IPS-18a (cell line): Measurements from ENCODE around the gene PEX26.
"Not testable (repeated sequence)": the region's sequence is repeated elsewhere in the genome, so short reads cannot be mapped to it uniquely, and the experiment has no call there.

Source experiments
- H3K27ac ChIP-seq: one replicate; pipeline ENCODE4 v1.5.1; 2013; ENCODE audit warnings: low read length
- H3K27me3 ChIP-seq: one replicate; pipeline ENCODE4 v1.6.1; 2013; ENCODE audit warnings: mild to moderate bottlenecking, low read length; ENCODE audit not compliant: control insufficient read depth, insufficient read depth
- H3K36me3 ChIP-seq: one replicate; pipeline ENCODE4 v1.6.1; 2013; ENCODE audit warnings: low read depth, low read length; ENCODE audit not compliant: control insufficient read depth
- H3K4me1 ChIP-seq: one replicate; pipeline ENCODE4 v1.6.1; 2013; ENCODE audit warnings: low read depth, low read length; ENCODE audit not compliant: control insufficient read depth
- H3K4me3 ChIP-seq: one replicate; pipeline ENCODE4 v1.5.1; 2013; ENCODE audit warnings: low read length
- H3K9ac ChIP-seq: one replicate; pipeline ENCODE4 v1.6.1; 2013; ENCODE audit warnings: mild to moderate bottlenecking, low read length, moderate library complexity
- H3K9me3 ChIP-seq: one replicate; pipeline ENCODE4 v1.6.1; 2013; ENCODE audit warnings: low read depth, low read length; ENCODE audit not compliant: control insufficient read depth

PEX26 gene

GRCh38 chr22:18136563-18137320 is 59.0 kb downstream of the PEX26 start:
- no peaks in the 10 kb centered on the region for H3K4me1 ChIP-seq
- H3K4me3 ChIP-seq, result no peak overlapping the region
- no peaks in the 10 kb centered on the region for H3K36me3 ChIP-seq
- H3K27ac ChIP-seq, result no peak overlapping the region
- no peak overlapping the region for H3K9ac ChIP-seq
- H3K9me3 ChIP-seq, result no peaks in the 10 kb centered on the region
- H3K27me3 ChIP-seq, result no peaks in the 10 kb centered on the region

DNA sequence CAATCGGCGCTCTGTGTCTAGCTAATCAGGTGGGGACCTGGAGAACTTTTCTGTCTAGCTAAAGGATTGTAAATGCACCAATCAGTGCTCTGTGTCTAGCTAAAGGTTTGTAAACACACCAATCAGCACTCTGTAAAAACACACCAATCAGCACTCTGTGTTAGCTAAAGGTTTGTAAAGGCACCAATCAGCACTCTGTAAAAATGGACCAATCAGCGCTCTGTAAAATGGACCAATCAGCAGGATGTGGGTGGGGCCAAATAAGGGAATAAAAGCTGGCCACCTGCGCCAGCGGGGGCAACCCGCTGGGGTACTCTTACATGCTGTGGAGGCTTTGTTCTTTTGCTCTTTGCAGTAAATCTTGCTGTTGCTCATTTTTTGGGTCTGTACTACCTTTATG is 63.2 kb downstream of the PEX26 start:
- H3K4me3 ChIP-seq, H3K27me3 ChIP-seq, H3K9ac ChIP-seq, H3K4me1 ChIP-seq, H3K9me3 ChIP-seq, H3K36me3 ChIP-seq, H3K27ac ChIP-seq: not testable (repeated sequence)

DNA sequence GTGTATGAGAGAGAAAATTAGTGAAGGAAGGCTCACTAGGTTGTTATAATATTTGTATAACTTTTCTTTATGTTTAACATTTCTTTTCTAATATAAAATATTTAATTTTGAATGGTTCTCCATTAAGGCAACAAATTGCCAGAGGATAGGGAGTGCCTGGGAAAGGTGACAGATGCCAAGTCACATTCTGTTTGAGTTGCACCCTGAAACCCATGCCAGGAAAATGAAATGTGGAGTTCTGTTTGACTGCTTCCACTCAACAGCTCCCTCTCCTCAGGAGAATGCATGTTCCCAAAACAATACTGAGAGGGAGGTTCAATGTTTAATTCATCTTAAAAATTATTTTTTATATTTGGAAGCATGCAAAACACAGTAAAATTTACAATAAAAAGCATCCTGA is 66.3 kb downstream of the PEX26 start:
- H3K4me3 ChIP-seq, result no peak overlapping the region
- H3K36me3 ChIP-seq, result no peaks in the 10 kb centered on the region
- H3K9me3 ChIP-seq, result no peaks in the 10 kb centered on the region
- peaks cover 12% of the 10 kb centered on the region for H3K27me3 ChIP-seq
- no peaks in the 10 kb centered on the region for H3K4me1 ChIP-seq
- no peak overlapping the region for H3K9ac ChIP-seq
- no peak overlapping the region for H3K27ac ChIP-seq

DNA sequence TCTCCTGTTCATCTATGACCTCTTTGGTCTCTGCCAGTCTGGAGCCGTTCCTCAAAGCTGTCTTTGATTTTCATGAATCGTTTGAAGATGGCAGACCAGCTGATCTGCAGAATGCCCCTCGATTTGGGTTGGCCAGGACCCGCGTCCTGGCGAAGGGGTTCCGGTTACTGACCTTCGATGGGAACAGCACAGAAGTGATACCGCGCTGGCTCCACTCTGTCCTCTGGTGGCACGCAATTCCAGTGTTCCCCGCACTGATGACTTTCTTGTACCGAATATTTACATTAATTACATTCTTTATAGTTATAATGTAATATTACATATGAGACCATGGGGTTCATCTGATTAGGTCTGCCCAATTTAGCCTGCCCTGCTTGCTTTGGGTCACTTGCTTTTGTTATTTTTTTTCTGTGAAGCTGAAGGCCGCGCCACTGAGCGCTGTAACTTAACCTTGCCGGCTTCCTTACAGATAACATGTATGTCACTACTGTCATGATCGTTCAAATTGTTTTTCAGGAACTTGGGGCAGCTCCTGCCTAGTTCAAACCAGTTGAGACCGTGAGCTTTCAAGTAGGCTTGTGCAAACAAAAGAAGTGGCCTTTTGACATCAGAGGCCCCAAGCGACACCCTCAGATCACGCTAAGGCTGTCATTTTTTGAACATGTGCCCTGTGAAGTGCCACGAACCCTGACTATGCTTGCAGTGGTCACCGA is 68.0 kb downstream of the PEX26 start:
- Histone ChIP-seq H3K4me1 (peaks cover 5% of the 10 kb centered on the region), H3K27ac (no peak overlapping the region), H3K36me3 (no peaks in the 10 kb centered on the region), H3K9ac (no peak overlapping the region), H3K4me3 (no peak overlapping the region), H3K9me3 (no peaks in the 10 kb centered on the region), H3K27me3 (peaks cover 24% of the 10 kb centered on the region)

GRCh38 chr22:18146389-18146753 is 68.6 kb downstream of the PEX26 start:
- Histone ChIP-seq H3K9me3 (no peaks in the 10 kb centered on the region), H3K4me1 (peaks cover 5% of the 10 kb centered on the region), H3K27me3 (peaks cover 27% of the 10 kb centered on the region), H3K27ac (no peak overlapping the region), H3K9ac (no peak overlapping the region), H3K4me3 (no peak overlapping the region), H3K36me3 (no peaks in the 10 kb centered on the region)

DNA sequence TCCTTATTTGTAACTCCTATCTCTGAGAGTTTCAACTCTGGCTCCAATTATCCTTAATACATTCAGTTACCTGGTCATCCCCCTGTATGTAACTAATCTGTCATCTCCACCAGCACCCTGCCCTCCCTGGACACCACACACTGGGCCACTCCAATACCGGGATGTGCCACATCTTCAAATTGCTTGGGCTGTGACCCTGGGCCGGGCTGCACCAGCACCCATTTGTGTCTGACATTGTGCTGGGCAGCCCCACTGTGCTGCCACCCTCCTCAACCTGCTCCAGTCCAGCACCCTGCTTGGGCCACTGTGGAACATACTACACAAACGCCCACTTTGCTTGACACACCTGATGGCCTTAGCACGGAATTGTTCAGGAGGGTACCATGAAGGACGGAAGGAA is 70.0 kb downstream of the PEX26 start:
- peaks cover 5% of the 10 kb centered on the region for H3K4me1 ChIP-seq
- no peak overlapping the region for H3K27ac ChIP-seq
- H3K36me3 ChIP-seq, result no peaks in the 10 kb centered on the region
- no peaks in the 10 kb centered on the region for H3K9me3 ChIP-seq
- no peak overlapping the region for H3K4me3 ChIP-seq
- H3K27me3 ChIP-seq, result peaks cover 27% of the 10 kb centered on the region
- no peak overlapping the region for H3K9ac ChIP-seq

GRCh38 chr22:18148293-18148965 is 70.6 kb downstream of the PEX26 start:
- Histone ChIP-seq H3K27me3 (peaks cover 27% of the 10 kb centered on the region), H3K27ac (no peak overlapping the region), H3K9ac (no peak overlapping the region), H3K9me3 (no peaks in the 10 kb centered on the region), H3K4me3 (no peak overlapping the region), H3K36me3 (no peaks in the 10 kb centered on the region), H3K4me1 (peaks cover 5% of the 10 kb centered on the region)

DNA sequence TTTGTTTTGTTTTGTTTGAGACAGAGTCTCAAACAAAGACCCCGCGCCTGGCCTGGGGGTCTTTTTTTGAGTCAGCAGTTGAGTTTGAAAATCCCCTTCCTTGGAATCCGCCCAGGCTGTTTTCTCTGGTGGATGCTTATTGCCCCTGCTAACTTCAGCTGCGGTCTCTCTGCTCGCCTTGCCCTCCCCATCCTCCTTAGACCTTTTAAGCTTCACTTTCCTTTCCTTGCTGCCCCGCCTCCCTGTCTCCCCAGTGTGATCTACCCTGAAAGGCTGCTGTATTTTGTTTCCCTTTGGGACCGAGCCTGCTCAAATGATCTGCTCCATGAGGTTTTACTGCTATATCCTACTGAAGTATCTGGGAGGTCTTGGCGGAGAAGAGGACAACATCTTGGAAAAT is 74.7 kb downstream of the PEX26 start:
- Histone ChIP-seq H3K27ac (no peak overlapping the region), H3K9ac (no peak overlapping the region)

DNA sequence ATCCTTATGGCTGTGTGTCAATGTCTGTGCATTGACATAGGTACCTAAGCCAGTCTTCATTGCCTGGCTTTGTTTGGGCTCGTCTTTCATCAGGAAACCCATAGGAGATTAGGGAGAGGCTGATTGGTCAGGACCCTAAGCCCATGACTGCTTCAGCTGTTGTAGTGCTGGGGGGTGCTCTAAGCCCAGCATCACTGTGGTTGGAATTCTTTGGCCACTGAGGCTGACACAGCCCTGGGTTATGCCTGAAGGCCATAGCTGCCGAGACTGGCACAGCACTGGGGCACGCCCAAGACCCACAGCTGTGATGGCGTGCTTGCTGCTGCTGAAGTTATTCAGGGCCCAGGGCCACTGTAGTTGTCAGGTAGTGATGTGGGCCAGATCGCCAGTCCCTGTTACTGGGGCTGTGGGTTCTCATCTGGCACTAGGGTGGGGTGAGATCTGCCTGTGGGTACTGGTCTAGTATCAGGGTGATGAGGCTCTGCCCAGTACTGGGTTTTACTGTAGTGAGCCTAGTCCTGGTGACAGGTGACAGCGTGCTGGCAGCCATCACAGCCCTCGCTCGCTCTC is 77.1 kb downstream of the PEX26 start:
- Histone ChIP-seq H3K9me3 (no peaks in the 10 kb centered on the region), H3K27me3 (peaks cover 13% of the 10 kb centered on the region), H3K36me3 (no peaks in the 10 kb centered on the region), H3K4me1 (peaks cover 9% of the 10 kb centered on the region), H3K27ac (no peak overlapping the region), H3K9ac (no peak overlapping the region), H3K4me3 (no peak overlapping the region)

More for the DNA sequence above, 74.7 kb downstream of the PEX26 start:
- no peak overlapping the region for H3K4me3 ChIP-seq
- no peaks in the 10 kb centered on the region for H3K36me3 ChIP-seq
- H3K9me3 ChIP-seq, result no peaks in the 10 kb centered on the region
- H3K4me1 ChIP-seq, result peaks cover 8% of the 10 kb centered on the region
- H3K27me3 ChIP-seq, result peaks cover 27% of the 10 kb centered on the region
